ENCODE results near the gene A1BG.
A peak's percentile ranks its signal among the peaks of the same experiment; 100 is the strongest.

The A1BG gene

DNA sequence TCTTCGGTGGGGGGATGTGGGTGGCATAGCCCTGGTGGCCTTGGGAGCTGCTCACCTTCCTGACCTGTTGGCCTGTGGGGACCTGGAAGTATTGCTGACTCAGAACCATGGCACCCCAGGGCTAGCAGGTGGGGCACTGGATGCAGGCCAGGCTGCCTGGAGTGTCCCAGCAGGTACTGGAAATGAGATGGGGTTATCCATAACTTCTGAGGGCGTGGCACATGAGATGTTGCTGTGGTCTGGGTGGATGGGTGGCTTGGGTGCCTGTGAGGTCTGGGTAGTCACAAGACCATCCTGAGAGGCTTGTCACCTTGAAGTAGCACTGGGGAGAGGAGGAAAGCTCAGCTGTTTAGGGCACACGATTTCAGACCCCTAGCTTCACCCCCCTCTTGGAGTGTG is 41.5 kb upstream of the A1BG start:
- no peak overlapping the region for H3K4me3 ChIP-seq (ENCODE audit: low read depth, low read length)
- DNase-seq (ENCODE audit: low read depth) = no peak
- TF ChIP-seq CTCF (IDR thresholded peaks at IDR 0.05; ENCODE audit: control insufficient read depth, extremely low read depth, insufficient read depth) = no peak

- no peak for TF ChIP-seq CTCF (IDR thresholded peaks at IDR 0.05; ENCODE audit: control insufficient read depth, extremely low read depth, insufficient read depth)
- DNase-seq (ENCODE audit: low read depth) = no peak
- H3K4me3 ChIP-seq (ENCODE audit: low read depth, low read length) = no peak overlapping the region
These were observed 40.4 kb upstream of the A1BG start for GRCh38 chr19:58393725-58394033.

DNA sequence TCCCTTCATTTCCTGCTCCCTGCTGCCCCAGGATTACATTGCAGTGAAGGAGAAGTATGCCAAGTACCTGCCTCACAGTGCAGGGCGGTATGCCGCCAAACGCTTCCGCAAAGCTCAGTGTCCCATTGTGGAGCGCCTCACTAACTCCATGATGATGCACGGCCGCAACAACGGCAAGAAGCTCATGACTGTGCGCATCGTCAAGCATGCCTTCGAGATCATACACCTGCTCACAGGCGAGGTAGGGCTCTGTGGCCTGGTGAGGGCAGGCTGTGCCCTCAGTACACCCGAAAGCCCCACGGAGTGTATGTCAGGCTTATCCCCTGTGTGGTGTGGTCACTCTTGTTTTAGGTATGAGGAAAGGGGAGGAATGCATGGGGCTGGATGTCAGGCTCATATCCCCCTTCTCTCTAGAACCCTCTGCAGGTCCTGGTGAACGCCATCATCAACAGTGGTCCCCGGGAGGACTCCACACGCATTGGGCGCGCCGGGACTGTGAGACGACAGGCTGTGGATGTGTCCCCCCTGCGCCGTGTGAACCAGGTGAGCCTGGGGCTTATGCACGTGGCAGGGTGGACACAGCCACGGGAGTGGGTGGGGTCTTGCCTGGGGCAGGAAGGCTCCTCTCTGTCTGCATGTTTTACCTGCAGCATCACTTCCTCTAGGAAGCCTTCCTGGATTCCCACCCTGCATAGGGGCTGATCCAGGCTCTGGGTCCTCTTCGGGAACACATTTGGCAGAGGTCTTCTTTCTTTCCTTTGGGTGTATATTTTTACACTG is 39.8 kb upstream of the A1BG start:
- TF ChIP-seq CTCF (IDR thresholded peaks at IDR 0.05; ENCODE audit: control insufficient read depth, extremely low read depth, insufficient read depth) = no peak

DNA sequence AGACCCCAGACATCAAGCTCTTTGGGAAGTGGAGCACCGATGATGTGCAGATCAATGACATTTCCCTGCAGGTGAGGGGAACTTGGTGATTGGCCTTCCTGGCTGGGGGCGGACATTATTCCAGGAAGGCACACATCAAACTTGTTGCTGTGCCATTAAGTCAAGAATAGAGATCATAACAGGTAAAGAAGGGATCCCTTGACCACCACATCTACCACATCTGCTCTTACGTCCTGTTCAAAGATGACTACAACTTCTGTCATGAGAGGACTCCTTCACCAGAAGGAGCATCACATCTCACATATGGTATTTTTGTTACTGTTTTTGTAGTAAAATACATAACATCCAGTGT is 34.9 kb upstream of the A1BG start:
- H3K4me3 ChIP-seq (ENCODE audit: low read depth, low read length) = peak overlapping the region; percentile 76
- TF ChIP-seq CTCF (IDR thresholded peaks at IDR 0.05; ENCODE audit: control insufficient read depth, extremely low read depth, insufficient read depth) = no peak
- DNase-seq (ENCODE audit: low read depth) = no peak

More for the DNA sequence above, 39.8 kb upstream of the A1BG start:
- no peak overlapping the region for H3K4me3 ChIP-seq (ENCODE audit: low read depth, low read length)
- no peak for DNase-seq (ENCODE audit: low read depth)

- TF ChIP-seq CTCF (IDR thresholded peaks at IDR 0.05; ENCODE audit: control insufficient read depth, extremely low read depth, insufficient read depth) = 0 out of 2 replicates have a peak, but pooled peaks have one; percentile 8
- DNase-seq (ENCODE audit: low read depth) = no peak
- H3K4me3 ChIP-seq (ENCODE audit: low read depth, low read length) = peak overlapping the region; percentile 76
These were observed 34.3 kb upstream of the A1BG start for GRCh38 chr19:58387338-58388174.

- peak; percentile 97 for DNase-seq (ENCODE audit: low read depth)
- no peak for TF ChIP-seq CTCF (IDR thresholded peaks at IDR 0.05; ENCODE audit: control insufficient read depth, extremely low read depth, insufficient read depth)
- peak within 1 kb of the TSS; percentile 76 for H3K4me3 ChIP-seq (ENCODE audit: low read depth, low read length)
These were observed 33.5 kb upstream of the A1BG start, which contains the start of gene RPS5 for GRCh38 chr19:58386576-58387337. RPS5 (plus strand) TSS chr19:58387269; CDS start chr19:58388138, 869 bp downstream.

All from LNCaP clone FGC (cell line).